ES-I3 (cell line): ENCODE results near the gene MRTFA.

Experiments used
- H3K36me3 ChIP-seq: 2 replicates; pipeline ENCODE4 v1.6.1; 2013; ENCODE audit warnings: mild to moderate bottlenecking, low read length, control low read depth, moderate library complexity; ENCODE audit not compliant: insufficient read depth
- H3K4me1 ChIP-seq: 2 replicates; pipeline ENCODE4 v1.6.1; 2013; ENCODE audit warnings: mild to moderate bottlenecking, control low read depth, low read length; ENCODE audit not compliant: insufficient read depth
- H3K9ac ChIP-seq: 2 replicates; pipeline ENCODE4 v1.6.1; 2013; ENCODE audit warnings: low read depth, mild to moderate bottlenecking, low read length, moderate library complexity
- H3K9me3 ChIP-seq: 2 replicates; pipeline ENCODE4 v1.6.1; 2013; ENCODE audit warnings: mild to moderate bottlenecking, low read length, moderate library complexity; ENCODE audit not compliant: control insufficient read depth, insufficient read depth

The MRTFA gene

GRCh38 chr22:40477683-40478337, 158.7 kb downstream of the MRTFA start:
- Histone ChIP-seq H3K36me3 (no peaks in the 10 kb centered on the region), H3K9ac (no peak overlapping the region), H3K4me1 (peaks cover 16% of the 10 kb centered on the region), H3K9me3 (no peaks in the 10 kb centered on the region)

DNA sequence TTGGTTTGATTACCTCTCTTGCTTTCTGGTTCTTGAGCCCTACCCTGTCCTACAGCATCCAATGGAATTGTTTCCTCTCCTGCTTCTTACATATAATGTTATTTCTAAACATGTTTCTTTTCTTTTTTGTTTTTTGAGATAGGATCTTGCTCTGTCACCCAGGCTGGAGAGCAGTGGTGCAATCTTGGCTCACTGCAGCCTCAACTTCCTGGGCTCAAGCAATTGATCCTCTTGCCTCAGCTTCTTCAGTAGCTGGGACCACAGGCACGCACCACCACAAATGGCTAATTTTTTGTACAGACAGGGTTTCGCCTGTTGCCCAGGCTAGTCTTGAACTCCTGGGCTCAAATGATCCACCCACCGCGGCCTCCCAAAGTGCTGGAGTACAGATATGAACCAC, 160.2 kb downstream of the MRTFA start:
- peaks cover 24% of the 10 kb centered on the region for H3K4me1 ChIP-seq

DNA sequence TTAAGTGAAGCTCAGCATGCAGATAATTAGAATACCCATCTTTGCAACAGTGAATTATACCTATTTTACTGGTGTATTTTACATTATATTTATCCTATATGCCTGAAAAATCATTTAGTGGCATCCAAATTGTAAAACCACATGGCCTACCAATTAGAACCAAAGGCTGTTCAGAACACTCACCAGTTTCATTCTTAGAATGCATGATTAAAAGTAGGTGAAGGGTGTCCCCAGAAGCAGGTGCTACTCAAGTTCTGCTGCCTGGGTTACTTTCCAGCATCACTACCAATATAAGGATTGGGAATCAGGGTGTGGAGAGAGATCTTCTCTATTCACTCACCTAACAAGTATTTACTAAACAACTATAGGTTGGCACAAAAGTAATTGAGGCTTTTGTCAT, 162.8 kb downstream of the MRTFA start:
- no peaks in the 10 kb centered on the region for H3K9me3 ChIP-seq
- no peak overlapping the region for H3K9ac ChIP-seq
- H3K36me3 ChIP-seq, result no peaks in the 10 kb centered on the region
- H3K4me1 ChIP-seq, result peaks cover 22% of the 10 kb centered on the region

More for the DNA sequence above, 160.2 kb downstream of the MRTFA start:
- Histone ChIP-seq H3K9me3 (no peaks in the 10 kb centered on the region), H3K9ac (no peak overlapping the region), H3K36me3 (no peaks in the 10 kb centered on the region)

DNA sequence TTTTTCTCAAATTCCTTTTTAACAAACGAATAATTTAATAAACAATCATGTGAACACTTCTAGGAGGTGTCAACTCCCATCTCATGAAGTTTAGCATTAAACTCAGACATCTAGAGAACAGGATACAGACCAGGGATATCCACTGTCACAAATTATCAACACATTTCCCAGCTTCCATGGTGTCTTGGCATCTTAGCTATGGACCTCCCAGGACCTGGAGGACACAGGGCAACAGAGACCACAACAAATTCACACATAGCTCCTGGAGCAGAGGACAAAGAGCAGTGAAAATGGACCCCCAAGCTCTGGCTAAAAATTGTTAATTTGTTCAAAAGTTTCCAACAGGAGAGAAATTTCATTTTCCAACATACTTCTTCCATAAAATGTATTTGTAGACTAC, 163.9 kb downstream of the MRTFA start:
- H3K36me3 ChIP-seq, result no peaks in the 10 kb centered on the region
- H3K9ac ChIP-seq, result no peak overlapping the region
- H3K4me1 ChIP-seq, result peaks cover 11% of the 10 kb centered on the region
- no peaks in the 10 kb centered on the region for H3K9me3 ChIP-seq

- H3K36me3 ChIP-seq, result no peaks in the 10 kb centered on the region
Observed at GRCh38 chr22:40472051-40472450, 164.5 kb downstream of the MRTFA start.

DNA sequence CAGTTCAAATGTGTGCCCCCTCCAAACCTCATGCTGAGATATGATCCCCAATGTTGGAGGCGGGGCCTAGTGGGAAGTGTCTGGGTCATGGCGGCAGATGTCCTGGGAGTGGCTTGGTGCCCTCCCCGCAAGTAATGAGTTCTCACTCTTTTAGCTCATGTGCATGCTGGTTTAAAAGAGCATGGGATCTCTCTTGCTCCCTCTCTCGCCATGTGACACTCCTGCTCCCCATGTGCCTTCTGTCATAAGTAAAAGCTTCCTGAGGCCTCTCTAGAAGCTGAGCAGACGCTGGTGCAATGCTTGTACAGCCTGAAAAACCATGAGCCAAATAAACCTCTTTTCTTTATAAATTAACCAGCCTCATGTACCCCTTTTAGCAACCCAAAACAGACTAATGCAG, 167.3 kb downstream of the MRTFA start:
- peaks cover 9% of the 10 kb centered on the region; the same call in 1 of the 2 replicates for H3K4me1 ChIP-seq
- H3K9ac ChIP-seq, result no peak overlapping the region

More at GRCh38 chr22:40472051-40472450, 164.5 kb downstream of the MRTFA start:
- Histone ChIP-seq H3K9me3 (no peaks in the 10 kb centered on the region), H3K4me1 (peaks cover 9% of the 10 kb centered on the region; the same call in 1 of the 2 replicates), H3K9ac (no peak overlapping the region)

GRCh38 chr22:40468616-40469015, 167.9 kb downstream of the MRTFA start:
- H3K9me3 ChIP-seq, result no peaks in the 10 kb centered on the region
- no peak overlapping the region for H3K9ac ChIP-seq
- H3K36me3 ChIP-seq, result no peaks in the 10 kb centered on the region
- H3K4me1 ChIP-seq, result peaks cover 9% of the 10 kb centered on the region; the same call in 1 of the 2 replicates

More for the DNA sequence above, 167.3 kb downstream of the MRTFA start:
- Histone ChIP-seq H3K9me3 (no peaks in the 10 kb centered on the region), H3K36me3 (no peaks in the 10 kb centered on the region)

GRCh38 chr22:40466976-40467375, 169.5 kb downstream of the MRTFA start:
- H3K36me3 ChIP-seq, result no peaks in the 10 kb centered on the region
- H3K9me3 ChIP-seq, result no peaks in the 10 kb centered on the region
- no peak overlapping the region for H3K9ac ChIP-seq
- H3K4me1 ChIP-seq, result peaks cover 6% of the 10 kb centered on the region; the same call in 1 of the 2 replicates

DNA sequence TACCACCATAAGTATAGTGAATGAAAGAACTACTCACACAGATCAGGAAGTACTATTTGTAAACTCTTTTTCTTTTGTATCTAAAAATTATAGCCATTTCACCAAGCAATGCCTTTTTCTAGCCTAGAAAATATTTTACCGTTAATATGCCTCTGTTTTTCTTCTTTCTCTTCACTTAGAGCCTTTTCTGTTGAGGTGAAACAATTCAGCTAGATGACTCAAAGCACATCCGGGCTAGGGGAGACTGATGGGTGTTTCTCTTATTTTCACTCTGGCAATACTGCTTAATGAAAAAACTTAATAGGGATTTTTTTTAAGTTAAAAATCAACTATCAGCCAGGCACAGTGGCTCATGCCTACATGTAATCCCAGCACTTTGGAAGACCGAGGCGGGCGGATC, 172.8 kb downstream of the MRTFA start:
- H3K9me3 ChIP-seq, result no peaks in the 10 kb centered on the region
- no peaks in the 10 kb centered on the region; the same call in 1 of the 2 replicates for H3K36me3 ChIP-seq
- H3K4me1 ChIP-seq, result peaks cover 7% of the 10 kb centered on the region; the same call in 1 of the 2 replicates
- no peak overlapping the region for H3K9ac ChIP-seq

- H3K9ac ChIP-seq, result no peak overlapping the region
- no peaks in the 10 kb centered on the region; the same call in 1 of the 2 replicates for H3K36me3 ChIP-seq
- peaks cover 7% of the 10 kb centered on the region; the same call in 1 of the 2 replicates for H3K4me1 ChIP-seq
- no peaks in the 10 kb centered on the region for H3K9me3 ChIP-seq
Observed at GRCh38 chr22:40463017-40463631, 173.4 kb downstream of the MRTFA start.

DNA sequence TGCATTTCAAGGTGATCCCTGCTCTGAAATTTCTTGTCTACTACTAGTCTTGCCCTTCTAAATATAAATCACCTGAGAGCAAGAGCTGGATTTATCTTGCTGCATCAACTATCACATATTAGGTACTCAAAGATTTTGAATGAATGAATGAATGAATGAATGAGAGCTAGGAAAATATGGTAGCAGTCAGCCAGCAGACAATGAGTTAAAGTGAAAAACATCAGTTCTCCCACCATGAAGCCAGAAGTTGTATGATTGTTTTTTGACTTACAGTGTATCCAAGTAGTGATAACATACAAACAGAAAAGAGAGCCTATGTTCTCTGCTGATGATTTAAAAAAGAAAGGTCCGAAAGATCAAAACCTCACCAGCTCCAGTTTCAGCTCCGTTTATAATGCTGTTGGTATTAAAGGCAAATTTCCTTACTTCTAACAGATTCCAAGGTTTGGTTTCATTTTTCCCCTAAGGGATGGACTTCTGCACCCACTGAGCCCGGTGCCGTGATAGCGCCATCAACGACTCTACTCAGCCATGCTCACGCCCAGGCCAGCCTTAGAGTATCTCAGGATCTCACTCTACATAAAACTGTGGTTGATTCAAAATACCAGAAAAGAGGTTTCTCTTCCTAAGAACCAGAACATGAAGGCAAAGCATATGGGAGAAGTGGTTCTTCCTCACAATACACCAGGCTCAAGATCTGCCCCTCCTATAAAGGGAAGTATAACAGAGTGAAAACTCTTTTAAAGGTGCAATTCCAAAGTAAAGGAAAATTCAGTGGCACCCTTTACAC, 174.1 kb downstream of the MRTFA start:
- Histone ChIP-seq H3K9ac (no peak overlapping the region), H3K9me3 (no peaks in the 10 kb centered on the region), H3K36me3 (no peaks in the 10 kb centered on the region; the same call in 1 of the 2 replicates), H3K4me1 (peaks cover 7% of the 10 kb centered on the region; the same call in 1 of the 2 replicates)

DNA sequence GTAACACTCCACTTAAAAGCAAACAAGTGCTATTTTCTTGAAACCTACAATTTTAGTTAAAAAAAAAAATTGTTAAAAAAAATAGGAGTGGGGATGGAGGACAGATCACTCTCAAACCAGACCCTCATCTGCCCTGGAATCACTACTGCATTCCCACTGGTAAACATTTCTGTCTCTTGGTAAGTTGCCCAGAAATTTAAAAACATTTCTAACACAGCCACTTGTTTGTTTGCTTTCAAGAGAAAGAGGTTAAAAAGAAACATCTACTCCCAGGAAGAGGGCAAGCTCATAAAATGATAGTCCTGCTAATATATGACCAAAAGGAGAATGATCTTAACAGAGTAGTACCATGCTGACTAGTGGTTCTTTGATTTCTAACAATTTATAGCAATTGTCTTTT, 182.8 kb downstream of the MRTFA start:
- Histone ChIP-seq H3K4me1 (peaks cover 16% of the 10 kb centered on the region), H3K9me3 (no peaks in the 10 kb centered on the region), H3K36me3 (no peaks in the 10 kb centered on the region), H3K9ac (no peak overlapping the region)

GRCh38 chr22:40452730-40453487, 183.6 kb downstream of the MRTFA start:
- Histone ChIP-seq H3K4me1 (peaks cover 16% of the 10 kb centered on the region), H3K36me3 (no peaks in the 10 kb centered on the region), H3K9me3 (no peaks in the 10 kb centered on the region), H3K9ac (no peak overlapping the region)

GRCh38 chr22:40451210-40451609, 185.3 kb downstream of the MRTFA start:
- Histone ChIP-seq H3K4me1 (peaks cover 16% of the 10 kb centered on the region), H3K9ac (no peak overlapping the region), H3K9me3 (no peaks in the 10 kb centered on the region), H3K36me3 (no peaks in the 10 kb centered on the region)
